Right lobe of liver (tissue), 6 donors: ENCODE results near the gene HCN2. TPM values are rescaled to one million over a fixed set of nuclear protein-coding genes. Genes with fewer than 3 reads are reported as not detected.

Experiments used
- ATAC-seq, 4 donors: fragments of 200-7000 bp; cut with Tn5 transposase; one replicate each; pipeline ENCODE4 v1.9.1; 2020; ENCODE audit warnings: mild to moderate bottlenecking in 4 of 4, moderate library complexity in 4 of 4
- DNase-seq, 3 donors: peaks; one replicate each; pipeline ENCODE4 v3.0.0-alpha.2; 2020
- H3K27ac ChIP-seq, 3 donors: fragments of 200-600 bp; one replicate each; pipeline ENCODE4 v1.8.0; 2022
- H3K27me3 ChIP-seq, 2 donors: fragments of 200-600 bp; one replicate each; pipeline ENCODE4 v1.8.0; 2022
- H3K36me3 ChIP-seq, 4 donors: fragments of 200-600 bp; sonication (generic) in 1 of 4; one replicate each; pipeline versions ENCODE4 v1.5.1 to v1.8.0; 2017 to 2022; ENCODE audit warnings: control low read depth in 1 of 4
- H3K4me1 ChIP-seq, 4 donors: fragments of 200-600 bp; sonication (generic) in 1 of 4; one replicate each; pipeline versions ENCODE4 v1.5.1 to v1.8.0; 2017 to 2022; ENCODE audit warnings: control low read depth in 1 of 4
- H3K4me3 ChIP-seq, 3 donors: fragments of 200-600 bp; one replicate each; pipeline ENCODE4 v1.8.0; 2022
- H3K9me3 ChIP-seq, 4 donors: fragments of 200-600 bp; sonication (generic) in 1 of 4; one replicate each; pipeline versions ENCODE4 v1.5.1 to v1.8.0; 2017 to 2022; ENCODE audit warnings: control low read depth in 1 of 4
- CTCF ChIP-seq, 4 donors: fragments of 200-600 bp in 3 of 4; fragments of 450-650 bp in 1 of 4; IDR thresholded peaks; one replicate each; pipeline versions ENCODE4 v1.5.1 to v1.8.0; 2016 to 2022; ENCODE audit warnings: antibody characterized with exemption in 4 of 4, mild to moderate bottlenecking in 2 of 4
- POLR2A ChIP-seq: fragments of 450-650 bp; IDR thresholded peaks from one replicate; pipeline ENCODE4 v1.6.1; 2017; ENCODE audit warnings: antibody characterized with exemption, mild to moderate bottlenecking
- WGBS: methylation state at CpG from one replicate; pipeline ENCODE4 v1.1.6; 2018; ENCODE audit warnings: low coverage, low lambda C conversion rate; ENCODE audit not compliant: insufficient coverage; ENCODE audit errors: missing lambda C conversion rate; 5-methylcytosine and 5-hydroxymethylcytosine counted together
- intact Hi-C, 2 donors: fragments of 100-400 bp; cut with DNase I; formaldehyde crosslinking; loops; one replicate each; pipeline versions ENCODE4 v1.11.2 to v1.14.1; 2022
- total RNA-seq, 6 experiments: library from RNA; depleted of rRNA in 2 of 6; stranded (reverse); fragments of >200 nt in 2 of 6; fragmentation: NEBNext Ultra II Directional in 3 of 6; extraction: Animal tissue kit (Norgen Biotek cat#: 25700) in 3 of 6; gene quantifications; one replicate each; pipeline versions ENCODE4 v1.1.0 to v1.2.4, GENCODE V29; 2016 to 2023
- donor health status: DM: no; HTN: yes; CAD: no.
- donor health status: DM: no; HTN: no; CAD: no.
- donor health status: DM: no; HTN: no; CAD: no.
- donor health status: DM: no; HTN: yes; CAD: no.
- donor health status: DM: no; HTN: yes; CAD: no.

Gene HCN2
- total RNA-seq, 6 experiments from 2014 or later: 0.05 to 0.27 (median 0.09) TPM; not detected in 1

DNA sequence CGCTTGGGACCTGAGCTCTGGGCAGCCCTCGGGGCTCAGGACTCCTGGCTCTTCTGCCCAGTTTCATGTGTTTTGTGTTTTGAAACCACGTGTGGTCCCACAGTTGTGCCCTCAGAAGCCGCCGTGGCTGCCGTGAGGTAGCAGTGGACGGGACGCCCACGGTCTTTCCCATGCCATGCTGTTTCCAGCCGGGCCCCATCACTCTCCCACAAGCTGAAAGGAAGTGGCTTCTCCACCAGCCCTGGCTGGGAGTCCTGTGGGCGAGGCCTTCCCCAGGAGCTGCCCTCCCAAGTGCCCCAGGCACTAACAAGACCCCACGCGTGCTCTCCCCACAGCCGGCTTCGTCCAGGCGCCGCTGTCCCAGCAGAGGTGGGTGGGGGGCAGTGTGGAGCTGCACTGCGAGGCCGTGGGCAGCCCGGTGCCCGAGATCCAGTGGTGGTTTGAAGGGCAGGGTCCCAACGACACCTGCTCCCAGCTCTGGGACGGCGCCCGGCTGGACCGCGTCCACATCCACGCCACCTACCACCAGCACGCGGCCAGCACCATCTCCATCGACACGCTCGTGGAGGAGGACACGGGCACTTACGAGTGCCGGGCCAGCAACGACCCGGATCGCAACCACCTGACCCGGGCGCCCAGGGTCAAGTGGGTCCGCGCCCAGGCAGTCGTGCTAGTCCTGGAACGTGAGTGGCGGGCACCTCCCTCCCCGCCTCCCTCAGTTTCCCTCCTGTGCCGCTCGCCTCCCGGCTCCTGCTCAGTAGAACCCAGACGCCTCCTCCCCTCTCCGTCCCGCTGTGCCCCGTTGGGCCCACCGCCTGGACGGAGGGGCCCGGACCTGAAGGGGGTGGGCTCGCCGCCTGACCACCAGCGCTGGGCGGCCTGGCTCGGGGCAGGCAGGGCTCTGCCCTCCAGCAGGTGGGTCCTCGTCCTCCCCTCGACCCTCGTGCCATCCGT is 12.0 kb upstream of the HCN2 start:
- 86% methylated on average over 16 of the region's 66 CpGs for WGBS
- no peak overlapping the region for H3K27ac ChIP-seq
- intact Hi-C loops: no loop called here
- no peak overlapping the region for H3K4me3 ChIP-seq
- no peak for ATAC-seq
- DNase-seq: peak in 2 of 3 donors; percentile 18 to 49
- H3K9me3 ChIP-seq: no peaks in the 10 kb centered on the region
- peaks cover 0 to 33% (median 14%) of the 10 kb centered on the region in 4 donors for H3K4me1 ChIP-seq
- TF ChIP-seq CTCF (IDR thresholded peaks at IDR 0.05): no peak
- TF ChIP-seq POLR2A: no peak
- H3K36me3 ChIP-seq: peaks cover 0 to 22% (median 10%) of the 10 kb centered on the region in 4 donors
- no peaks in the 10 kb centered on the region for H3K27me3 ChIP-seq

DNA sequence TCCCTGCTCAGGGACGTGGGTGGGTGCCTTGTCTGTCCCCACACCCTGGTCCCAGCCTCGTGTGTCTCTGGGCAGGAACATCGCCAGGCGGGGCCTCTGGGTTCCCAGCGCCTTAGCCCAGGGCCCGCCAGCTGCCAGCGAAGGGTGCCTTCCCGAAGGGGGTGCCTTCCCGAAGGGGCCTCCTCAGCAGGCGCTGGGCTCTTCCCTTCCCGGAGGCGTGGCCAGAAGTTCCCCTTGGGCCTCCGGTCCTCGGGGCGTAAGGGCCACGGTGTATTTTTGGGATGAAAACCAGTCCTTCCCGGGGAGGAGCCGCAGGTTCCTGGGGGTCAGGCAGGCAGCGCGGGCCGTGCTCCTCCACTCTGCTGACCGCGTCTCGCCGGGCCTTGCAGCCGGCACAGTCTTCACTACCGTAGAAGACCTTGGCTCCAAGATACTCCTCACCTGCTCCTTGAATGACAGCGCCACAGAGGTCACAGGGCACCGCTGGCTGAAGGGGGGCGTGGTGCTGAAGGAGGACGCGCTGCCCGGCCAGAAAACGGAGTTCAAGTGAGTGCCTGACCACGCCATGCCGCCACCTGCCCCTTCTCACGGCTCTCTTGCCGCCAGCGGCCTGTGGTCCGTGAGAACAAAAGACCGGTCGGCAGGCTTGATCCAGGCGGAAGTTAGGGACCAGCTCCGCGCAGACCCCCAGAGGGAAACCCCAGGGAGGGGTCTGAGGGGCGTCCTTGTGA is 10.4 kb upstream of the HCN2 start:
- ATAC-seq (no peak), DNase-seq (peak in 2 of 3 donors; percentile 16 to 52)
- H3K9me3 ChIP-seq: no peaks in the 10 kb centered on the region
- WGBS: 90% methylated on average over 4 of the region's 46 CpGs
- no peak overlapping the region for H3K4me3 ChIP-seq
- peaks cover 0 to 21% (median 10%) of the 10 kb centered on the region in 4 donors for H3K4me1 ChIP-seq
- intact Hi-C loops: no loop called here
- TF ChIP-seq POLR2A (no peak), CTCF (IDR thresholded peaks at IDR 0.05) (no peak)
- peaks cover 0 to 27% (median 10%) of the 10 kb centered on the region in 4 donors for H3K36me3 ChIP-seq
- H3K27me3 ChIP-seq: no peaks in the 10 kb centered on the region
- H3K27ac ChIP-seq: no peak overlapping the region

DNA sequence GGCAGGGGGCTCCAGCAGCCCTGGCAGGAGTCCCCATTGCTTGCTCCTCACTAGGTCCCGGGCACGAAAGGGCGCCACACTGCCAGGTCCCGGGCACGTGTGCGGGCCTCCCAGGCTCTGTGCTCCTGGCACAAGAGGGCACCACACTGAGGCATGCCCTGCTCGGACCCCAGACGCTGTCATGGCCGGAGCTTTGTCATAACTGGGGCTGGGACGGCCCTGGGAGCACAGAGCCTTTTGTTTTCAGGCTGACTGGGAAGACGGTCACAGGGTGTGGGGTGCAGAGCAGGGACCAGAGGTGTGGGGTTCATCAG is 9.9 kb upstream of the HCN2 start:
- intact Hi-C loops: no loop called here
- Histone ChIP-seq H3K27me3 (no peaks in the 10 kb centered on the region), H3K27ac (no peak overlapping the region), H3K9me3 (no peaks in the 10 kb centered on the region), H3K4me1 (peaks cover 0 to 16% (median 5%) of the 10 kb centered on the region in 4 donors), H3K4me3 (no peak overlapping the region), H3K36me3 (peaks cover 0 to 27% (median 10%) of the 10 kb centered on the region in 4 donors)
- WGBS: no CpG with 5 or more reads among the region's 11 CpGs
- ATAC-seq (no peak), DNase-seq (peak in 1 of 3 donors; percentile 45)
- no peak for TF ChIP-seq POLR2A
- no peak for TF ChIP-seq CTCF (IDR thresholded peaks at IDR 0.05)

DNA sequence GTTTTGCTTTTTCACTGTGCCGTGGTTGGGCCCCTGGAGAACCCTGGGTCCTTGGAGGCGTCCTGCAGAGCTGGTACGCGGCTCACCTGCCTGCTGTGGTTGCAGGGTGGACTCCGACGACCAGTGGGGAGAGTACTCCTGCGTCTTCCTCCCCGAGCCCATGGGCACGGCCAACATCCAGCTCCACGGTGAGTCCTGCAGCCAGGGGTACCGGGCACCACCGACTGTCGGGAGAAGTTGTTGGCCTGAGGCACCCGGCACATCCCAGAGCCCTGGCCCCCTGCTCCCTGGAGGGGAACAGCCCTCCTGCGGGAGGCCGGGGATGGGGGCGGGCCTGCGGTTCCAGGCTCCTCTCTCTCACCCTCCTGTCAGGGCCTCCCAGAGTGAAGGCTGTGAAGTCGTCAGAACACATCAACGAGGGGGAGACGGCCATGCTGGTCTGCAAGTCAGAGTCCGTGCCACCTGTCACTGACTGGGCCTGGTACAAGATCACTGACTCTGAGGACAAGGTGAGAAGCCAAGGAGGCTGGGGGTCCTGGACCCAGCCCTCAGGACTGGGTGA is 9.3 kb upstream of the HCN2 start:
- Histone ChIP-seq H3K4me3 (no peak overlapping the region), H3K27me3 (no peaks in the 10 kb centered on the region), H3K9me3 (no peaks in the 10 kb centered on the region), H3K36me3 (peaks cover 0 to 27% (median 10%) of the 10 kb centered on the region in 4 donors), H3K4me1 (peaks cover 0 to 11% (median 4%) of the 10 kb centered on the region in 4 donors), H3K27ac (no peak overlapping the region)
- intact Hi-C loops: no loop called here
- no peak for TF ChIP-seq CTCF (IDR thresholded peaks at IDR 0.05)
- no peak for TF ChIP-seq POLR2A
- 80% methylated on average over 4 of the region's 22 CpGs for WGBS
- ATAC-seq (no peak), DNase-seq (peak in 1 of 3 donors; percentile 52)
